Placental pericyte (primary cell): ENCODE measurements around the gene ANKRD45. TPM values are rescaled to one million over a fixed set of nuclear protein-coding genes. Genes with fewer than 3 reads are reported as not detected.

Experiments
- total RNA-seq: library from RNA; depleted of rRNA; stranded (reverse); fragments of >200 nt; gene quantifications from 2 replicates; pipeline ENCODE4 v1.2.3, GENCODE V29; 2012

The ANKRD45 gene, protein sequence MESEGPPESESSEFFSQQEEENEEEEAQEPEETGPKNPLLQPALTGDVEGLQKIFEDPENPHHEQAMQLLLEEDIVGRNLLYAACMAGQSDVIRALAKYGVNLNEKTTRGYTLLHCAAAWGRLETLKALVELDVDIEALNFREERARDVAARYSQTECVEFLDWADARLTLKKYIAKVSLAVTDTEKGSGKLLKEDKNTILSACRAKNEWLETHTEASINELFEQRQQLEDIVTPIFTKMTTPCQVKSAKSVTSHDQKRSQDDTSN
- total RNA-seq: 0.22 and 0.29 TPM in 2 replicates

DNA sequence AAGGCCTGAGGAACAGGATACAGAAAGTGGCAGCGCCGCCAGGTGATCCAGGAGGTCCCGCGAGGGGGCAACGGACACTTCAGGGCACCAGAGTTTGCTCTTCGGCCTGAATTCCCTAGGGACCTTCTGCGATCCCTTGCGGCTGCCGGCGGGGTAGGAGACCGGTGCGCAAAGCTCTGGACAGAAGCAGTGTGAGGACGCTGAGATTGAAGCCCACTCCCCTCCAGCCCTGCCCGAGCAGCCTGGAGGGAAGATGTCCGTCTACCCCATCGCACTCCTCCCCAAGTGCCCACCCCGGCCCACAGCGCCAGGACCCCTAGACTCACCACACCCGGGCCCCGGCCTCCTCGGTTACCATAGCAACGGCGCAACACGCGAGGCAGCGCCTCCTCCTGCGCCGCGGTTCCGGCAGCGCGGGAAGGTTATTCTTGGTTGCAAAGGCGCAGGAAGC is at the start of gene ANKRD45:
TSS of gene ANKRD45 (minus strand) at position 361 of the 451 bp plus-strand sequence. CDS start 10,433 bp downstream, outside the sequence.

GRCh38 chr1:173714759-173715537 is 45.3 kb upstream of the ANKRD45 start, which contains the start of gene KLHL20:
Gene KLHL20 (plus strand): TSS chr1:173714981. CDS start chr1:173716044, 1,063 bp downstream.

DNA sequence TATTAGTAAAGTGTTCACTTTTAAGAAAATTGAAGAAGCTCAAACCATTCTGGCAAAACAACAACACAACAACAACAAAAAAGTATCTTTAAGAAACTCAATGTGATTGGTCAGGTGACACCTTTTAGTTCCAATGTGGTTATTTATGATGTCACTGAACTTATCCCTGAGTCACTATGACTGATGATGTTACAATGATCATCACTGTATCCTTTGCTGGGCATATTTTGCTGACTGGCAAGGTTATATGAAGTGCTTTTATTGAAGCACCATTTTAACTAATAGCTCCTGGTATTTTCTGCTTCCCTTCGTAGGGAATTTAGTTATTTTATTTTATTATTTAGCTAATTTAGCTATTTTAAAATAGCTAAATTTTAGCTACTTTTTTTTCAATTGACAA is 34.5 kb downstream of the ANKRD45 start, which contains the start of gene TEX50:
TSS of gene TEX50 (plus strand) at position 223 of the 400 bp plus-strand sequence. CDS start 184 bp downstream, outside the sequence.

DNA sequence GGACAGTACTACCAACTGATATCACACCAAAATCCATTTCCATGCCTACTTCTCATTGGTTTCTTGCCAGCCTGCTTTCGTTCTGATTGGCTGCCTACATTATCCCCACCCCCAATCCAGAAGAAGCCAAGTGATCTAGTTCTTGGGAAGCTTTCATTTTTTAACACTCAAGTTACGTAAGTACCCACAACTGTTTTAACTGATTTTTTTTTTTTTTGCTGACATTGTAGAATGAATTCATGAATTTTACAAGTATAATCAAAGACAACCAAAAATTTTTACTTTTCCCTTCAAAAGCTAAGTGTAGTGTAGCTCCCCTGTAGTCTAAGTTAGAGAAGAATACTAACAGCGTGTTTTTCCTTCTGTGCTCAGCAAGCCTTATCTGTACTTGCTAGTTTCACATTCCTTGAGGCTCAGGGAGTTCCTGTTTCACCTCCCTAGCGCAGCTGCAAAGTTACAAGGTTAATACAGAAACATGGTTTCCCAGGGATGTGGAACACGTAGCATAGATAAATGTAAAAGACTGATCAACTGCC is 66.5 kb downstream of the ANKRD45 start, which contains the start of gene SLC9C2:
TSS of gene SLC9C2 (minus strand) at position 17 of the 536 bp plus-strand sequence. CDS start 1,296 bp downstream, outside the sequence.

Other genes starting within 250 kb of the ANKRD45 start
- gene PRDX6, start 192.5 kb downstream of the ANKRD45 start, total RNA-seq: 228 and 256 TPM in 2 replicates
- gene SLC9C2, start 66.8 kb downstream of the ANKRD45 start, total RNA-seq: under 0.01 TPM in 1 of 2 replicates, not detected in the other
- not detected in 2 replicates for gene TEX50, start 34.5 kb downstream of the ANKRD45 start, total RNA-seq
- gene KLHL20, start 45.1 kb upstream of the ANKRD45 start, total RNA-seq: 23.2 and 30.6 TPM in 2 replicates
- gene DARS2, start 154.8 kb upstream of the ANKRD45 start, total RNA-seq: 16.9 and 32.9 TPM in 2 replicates
- gene CENPL, start 155.0 kb upstream of the ANKRD45 start, total RNA-seq: 3.1 and 28.8 TPM in 2 replicates
- gene GAS5, start 198.1 kb upstream of the ANKRD45 start, total RNA-seq: 261 and 433 TPM in 2 replicates
- 4.6 and 7.0 TPM in 2 replicates for gene ZBTB37, start 198.5 kb upstream of the ANKRD45 start, total RNA-seq
- gene SERPINC1, start 247.5 kb upstream of the ANKRD45 start, total RNA-seq: 0.43 TPM in 1 of 2 replicates, not detected in the other